ENCODE results near the gene MAPK12. TPM values are rescaled to one million over a fixed set of nuclear protein-coding genes. Genes with fewer than 3 reads are reported as not detected.

Gene MAPK12
- total RNA-seq, 1 donor from 2014 or later = 17.2 TPM

DNA sequence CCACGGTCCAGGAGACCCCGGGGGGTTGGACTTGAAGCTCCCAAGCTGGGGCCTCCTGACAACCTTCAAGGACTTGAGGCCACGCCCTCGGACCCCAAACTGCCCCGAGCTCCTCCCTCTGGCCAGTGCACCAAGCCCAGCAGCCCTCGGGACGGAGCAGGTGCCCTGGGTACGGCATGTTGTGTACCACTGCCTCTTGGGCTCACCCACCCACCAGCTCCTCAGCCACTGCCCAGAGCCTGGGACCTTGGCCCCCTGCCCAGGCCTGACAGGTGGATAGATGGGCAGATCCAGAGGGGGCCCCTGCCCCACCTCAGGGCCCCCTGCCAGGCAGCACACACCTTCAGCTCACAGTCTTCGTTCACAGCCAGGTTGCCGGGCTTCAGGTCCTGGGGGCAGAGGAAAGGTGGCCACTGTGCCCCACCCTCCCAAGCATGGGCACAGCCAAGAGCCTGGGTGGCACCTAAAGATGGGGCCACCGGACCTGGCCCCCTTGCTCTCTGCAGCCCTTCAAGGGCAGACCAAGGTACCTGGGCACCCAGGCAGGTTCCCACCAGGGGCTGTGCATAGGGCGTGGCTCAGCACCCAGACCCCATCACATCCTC, 5.1 kb downstream of the MAPK12 start:
- Histone ChIP-seq H3K4me3 (no peak overlapping the region), H3K9me3 (replicated peaks) (no peaks in the 10 kb centered on the region), H3K4me1 (peaks cover 38% of the 10 kb centered on the region), H3K27me3 (ENCODE audit: low read depth) (no peaks in the 10 kb centered on the region), H3K27ac (replicated peaks) (no peak overlapping the region), H3K36me3 (no peaks in the 10 kb centered on the region)
- intact Hi-C loops (cut with micrococcal nuclease) = no loop called here
- no peak for DNase-seq
- TF ChIP-seq, protein P1, sequence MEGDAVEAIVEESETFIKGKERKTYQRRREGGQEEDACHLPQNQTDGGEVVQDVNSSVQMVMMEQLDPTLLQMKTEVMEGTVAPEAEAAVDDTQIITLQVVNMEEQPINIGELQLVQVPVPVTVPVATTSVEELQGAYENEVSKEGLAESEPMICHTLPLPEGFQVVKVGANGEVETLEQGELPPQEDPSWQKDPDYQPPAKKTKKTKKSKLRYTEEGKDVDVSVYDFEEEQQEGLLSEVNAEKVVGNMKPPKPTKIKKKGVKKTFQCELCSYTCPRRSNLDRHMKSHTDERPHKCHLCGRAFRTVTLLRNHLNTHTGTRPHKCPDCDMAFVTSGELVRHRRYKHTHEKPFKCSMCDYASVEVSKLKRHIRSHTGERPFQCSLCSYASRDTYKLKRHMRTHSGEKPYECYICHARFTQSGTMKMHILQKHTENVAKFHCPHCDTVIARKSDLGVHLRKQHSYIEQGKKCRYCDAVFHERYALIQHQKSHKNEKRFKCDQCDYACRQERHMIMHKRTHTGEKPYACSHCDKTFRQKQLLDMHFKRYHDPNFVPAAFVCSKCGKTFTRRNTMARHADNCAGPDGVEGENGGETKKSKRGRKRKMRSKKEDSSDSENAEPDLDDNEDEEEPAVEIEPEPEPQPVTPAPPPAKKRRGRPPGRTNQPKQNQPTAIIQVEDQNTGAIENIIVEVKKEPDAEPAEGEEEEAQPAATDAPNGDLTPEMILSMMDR (IDR thresholded peaks at IDR 0.05; ENCODE audit: borderline replicate concordance) = no peak

DNA sequence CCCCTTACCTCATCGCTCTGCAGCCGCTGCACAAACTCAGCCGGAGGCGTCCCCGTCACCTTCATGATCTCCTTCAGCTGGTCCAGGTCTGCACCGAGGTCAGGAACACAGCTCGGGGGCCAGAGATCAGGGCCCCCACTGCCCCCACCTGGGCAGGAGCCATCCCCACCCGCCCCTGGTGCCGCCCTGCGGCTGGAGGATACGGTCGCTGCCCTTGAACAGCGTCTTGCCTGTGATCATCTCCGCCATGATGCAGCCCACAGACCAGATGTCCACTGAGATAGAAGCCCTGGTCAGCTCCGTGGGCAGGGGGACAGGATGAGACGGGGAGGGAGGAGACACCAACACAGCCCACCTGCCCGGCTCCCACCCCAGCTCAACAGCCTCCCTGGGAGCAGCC, 5.9 kb downstream of the MAPK12 start:
- DNase-seq = no peak

GRCh38 chr22:50255099-50255498, 6.4 kb downstream of the MAPK12 start:
- TF ChIP-seq, protein P1 (IDR thresholded peaks at IDR 0.05; ENCODE audit: borderline replicate concordance) = no peak
- no peaks in the 10 kb centered on the region for H3K36me3 ChIP-seq
- H3K27ac ChIP-seq (replicated peaks) = no peak overlapping the region
- no peaks in the 10 kb centered on the region for H3K9me3 ChIP-seq (replicated peaks)
- H3K4me3 ChIP-seq = no peak overlapping the region
- no peak for DNase-seq
- no peaks in the 10 kb centered on the region for H3K27me3 ChIP-seq (ENCODE audit: low read depth)
- intact Hi-C loops (cut with micrococcal nuclease) = no loop called here
- peaks cover 41% of the 10 kb centered on the region for H3K4me1 ChIP-seq

More for the DNA sequence above, 5.9 kb downstream of the MAPK12 start:
- Histone ChIP-seq H3K4me3 (no peak overlapping the region), H3K27me3 (ENCODE audit: low read depth) (no peaks in the 10 kb centered on the region), H3K27ac (replicated peaks) (no peak overlapping the region), H3K36me3 (no peaks in the 10 kb centered on the region), H3K4me1 (peaks cover 41% of the 10 kb centered on the region), H3K9me3 (replicated peaks) (no peaks in the 10 kb centered on the region)
- TF ChIP-seq, protein P1 (IDR thresholded peaks at IDR 0.05; ENCODE audit: borderline replicate concordance) = no peak
- intact Hi-C loops (cut with micrococcal nuclease) = no loop called here

GRCh38 chr22:50253941-50254340, 7.5 kb downstream of the MAPK12 start:
- H3K9me3 ChIP-seq (replicated peaks) = no peaks in the 10 kb centered on the region
- H3K36me3 ChIP-seq = no peaks in the 10 kb centered on the region
- no peak overlapping the region for H3K4me3 ChIP-seq
- intact Hi-C loops (cut with micrococcal nuclease) = no loop called here
- peaks cover 45% of the 10 kb centered on the region for H3K4me1 ChIP-seq
- DNase-seq = no peak
- TF ChIP-seq, protein P1 (IDR thresholded peaks at IDR 0.05; ENCODE audit: borderline replicate concordance) = no peak
- no peaks in the 10 kb centered on the region for H3K27me3 ChIP-seq (ENCODE audit: low read depth)
- H3K27ac ChIP-seq (replicated peaks) = no peak overlapping the region

GRCh38 chr22:50253046-50253915, 8.2 kb downstream of the MAPK12 start:
- TF ChIP-seq, protein P1 (IDR thresholded peaks at IDR 0.05; ENCODE audit: borderline replicate concordance) = no peak
- intact Hi-C loops (cut with micrococcal nuclease) = no loop called here
- Histone ChIP-seq H3K27ac (replicated peaks) (no peak overlapping the region), H3K4me1 (peaks cover 38% of the 10 kb centered on the region), H3K27me3 (ENCODE audit: low read depth) (no peaks in the 10 kb centered on the region), H3K36me3 (no peaks in the 10 kb centered on the region), H3K9me3 (replicated peaks) (no peaks in the 10 kb centered on the region), H3K4me3 (no peak overlapping the region)
- no peak for DNase-seq

All from left ventricle myocardium inferior (tissue), 1 donor.